ENCODE data around the gene FBXO9. TPM values are rescaled to one million over a fixed set of nuclear protein-coding genes. Genes with fewer than 3 reads are reported as not detected.

Gene FBXO9
- polyA plus RNA-seq, 2 of the 4 experiments (the other 2 are of a cell fraction) = 32.1 to 67.6 TPM

- no peak for ATAC-seq
- no peak for TF ChIP-seq RAD21 (conservative IDR thresholded peaks at IDR 0.05 in 1 of 2, IDR thresholded peaks at IDR 0.05 in 1 of 2)
- no peak for TF ChIP-seq CBX8 (IDR thresholded peaks at IDR 0.05)
- no peak for TF ChIP-seq MAZ (IDR thresholded peaks at IDR 0.05; ENCODE audit: borderline replicate concordance, low read depth, low read length)
- TF ChIP-seq POLR2AphosphoS2 (conservative IDR thresholded peaks at IDR 0.05; ENCODE audit: low read length) = no peak
- TF ChIP-seq TP53 (CRISPR knock-in tag; IDR thresholded peaks at IDR 0.05) = no peak
- TF ChIP-seq SMC3 (IDR thresholded peaks at IDR 0.05) = no peak
- TF ChIP-seq USF2 (IDR thresholded peaks at IDR 0.05) = no peak
- TF ChIP-seq RARB (CRISPR knock-in tag; IDR thresholded peaks at IDR 0.05) = no peak
- no peak for TF ChIP-seq BCL3 (IDR thresholded peaks at IDR 0.05)
- no peak for TF ChIP-seq ZC3H11A (IDR thresholded peaks at IDR 0.05)
- TF ChIP-seq, protein P1, sequence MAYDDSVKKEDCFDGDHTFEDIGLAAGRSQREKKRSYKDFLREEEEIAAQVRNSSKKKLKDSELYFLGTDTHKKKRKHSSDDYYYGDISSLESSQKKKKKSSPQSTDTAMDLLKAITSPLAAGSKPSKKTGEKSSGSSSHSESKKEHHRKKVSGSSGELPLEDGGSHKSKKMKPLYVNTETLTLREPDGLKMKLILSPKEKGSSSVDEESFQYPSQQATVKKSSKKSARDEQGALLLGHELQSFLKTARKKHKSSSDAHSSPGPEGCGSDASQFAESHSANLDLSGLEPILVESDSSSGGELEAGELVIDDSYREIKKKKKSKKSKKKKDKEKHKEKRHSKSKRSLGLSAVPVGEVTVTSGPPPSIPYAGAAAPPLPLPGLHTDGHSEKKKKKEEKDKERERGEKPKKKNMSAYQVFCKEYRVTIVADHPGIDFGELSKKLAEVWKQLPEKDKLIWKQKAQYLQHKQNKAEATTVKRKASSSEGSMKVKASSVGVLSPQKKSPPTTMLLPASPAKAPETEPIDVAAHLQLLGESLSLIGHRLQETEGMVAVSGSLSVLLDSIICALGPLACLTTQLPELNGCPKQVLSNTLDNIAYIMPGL (CRISPR knock-in tag; IDR thresholded peaks at IDR 0.05; ENCODE audit: borderline replicate concordance) = no peak
- no peak for TF ChIP-seq JUNB (IDR thresholded peaks at IDR 0.05)
- TF ChIP-seq MAFK (IDR thresholded peaks at IDR 0.05; ENCODE audit: partially characterized antibody) = no peak
- TF ChIP-seq NPAS2 (CRISPR knock-in tag; IDR thresholded peaks at IDR 0.05; ENCODE audit: borderline replicate concordance) = no peak
- no peak for TF ChIP-seq ATOH8 (CRISPR knock-in tag; IDR thresholded peaks at IDR 0.05; ENCODE audit: low read depth)
- no peak for TF ChIP-seq HOXB13 (CRISPR knock-in tag; IDR thresholded peaks at IDR 0.05; ENCODE audit: low read depth)
- TF ChIP-seq RCOR1 (IDR thresholded peaks at IDR 0.05; ENCODE audit: low read depth, low read length) = no peak
- ChIA-PET CTCF (no interaction called here), POLR2A (no interaction called here)
- no peak overlapping the region for H3K4me3 ChIP-seq
- 85% methylated on average over 5 of the region's 5 CpGs for WGBS (ENCODE audit: missing lambda C conversion rate)
- H3K27ac ChIP-seq = no peak overlapping the region
- no peaks in the 10 kb centered on the region for H3K9me3 ChIP-seq
- DNase-seq (ENCODE audit: low read depth in 1 of 2, low spot score in 1 of 2) = no peak
- H3K4me1 ChIP-seq = no peaks in the 10 kb centered on the region
- no peak for FAIRE-seq
- H3K4me2 ChIP-seq = no peak overlapping the region
Measured at GRCh38 chr6:53027131-53027718, 38.0 kb upstream of the FBXO9 start.

DNA sequence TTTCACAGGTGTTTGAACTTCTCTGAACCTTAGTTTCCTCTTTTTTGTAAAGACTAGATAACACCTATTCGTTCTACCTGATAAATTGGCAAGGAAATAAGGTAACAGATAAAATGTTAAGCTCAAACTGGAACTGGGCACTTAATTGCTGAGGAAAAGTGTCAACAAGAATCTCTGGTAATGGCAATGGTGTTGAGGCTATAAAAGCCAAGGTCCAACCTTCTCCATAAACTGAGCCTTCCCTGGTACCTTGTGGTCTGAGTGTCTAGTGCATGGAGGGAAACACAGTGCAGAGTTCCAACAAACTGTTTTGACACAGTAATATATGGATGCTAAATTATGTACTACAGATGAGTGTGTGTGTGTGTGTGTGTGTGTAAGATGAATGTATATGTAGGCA lies 36.7 kb upstream of the FBXO9 start:
- no peak overlapping the region for H3K27ac ChIP-seq
- no peak overlapping the region for H3K4me3 ChIP-seq
- H3K4me1 ChIP-seq = no peaks in the 10 kb centered on the region
- 85% methylated on average over 1 of the region's 1 CpG for WGBS (ENCODE audit: missing lambda C conversion rate)
- ATAC-seq = no peak
- FAIRE-seq = no peak
- no peak for TF ChIP-seq NPAS2 (CRISPR knock-in tag; IDR thresholded peaks at IDR 0.05; ENCODE audit: borderline replicate concordance)
- TF ChIP-seq MAZ (IDR thresholded peaks at IDR 0.05; ENCODE audit: borderline replicate concordance, low read depth, low read length) = no peak
- no peak for TF ChIP-seq POLR2AphosphoS2 (conservative IDR thresholded peaks at IDR 0.05; ENCODE audit: low read length)
- no peak for TF ChIP-seq ZC3H11A (IDR thresholded peaks at IDR 0.05)
- TF ChIP-seq NR3C1 (IDR thresholded peaks at IDR 0.05) = no peak
- TF ChIP-seq RFX5 (IDR thresholded peaks at IDR 0.05) = no peak
- no peak for TF ChIP-seq GATA3 (IDR thresholded peaks at IDR 0.05; ENCODE audit: borderline replicate concordance)
- no peak for TF ChIP-seq RCOR1 (IDR thresholded peaks at IDR 0.05; ENCODE audit: low read depth, low read length)
- TF ChIP-seq FOXS1 (CRISPR knock-in tag; IDR thresholded peaks at IDR 0.05) = no peak
- no peak for TF ChIP-seq JUNB (IDR thresholded peaks at IDR 0.05)
- no peak for TF ChIP-seq NFE2L2 (conservative IDR thresholded peaks at IDR 0.05; ENCODE audit: low read length)
- TF ChIP-seq, protein P2, sequence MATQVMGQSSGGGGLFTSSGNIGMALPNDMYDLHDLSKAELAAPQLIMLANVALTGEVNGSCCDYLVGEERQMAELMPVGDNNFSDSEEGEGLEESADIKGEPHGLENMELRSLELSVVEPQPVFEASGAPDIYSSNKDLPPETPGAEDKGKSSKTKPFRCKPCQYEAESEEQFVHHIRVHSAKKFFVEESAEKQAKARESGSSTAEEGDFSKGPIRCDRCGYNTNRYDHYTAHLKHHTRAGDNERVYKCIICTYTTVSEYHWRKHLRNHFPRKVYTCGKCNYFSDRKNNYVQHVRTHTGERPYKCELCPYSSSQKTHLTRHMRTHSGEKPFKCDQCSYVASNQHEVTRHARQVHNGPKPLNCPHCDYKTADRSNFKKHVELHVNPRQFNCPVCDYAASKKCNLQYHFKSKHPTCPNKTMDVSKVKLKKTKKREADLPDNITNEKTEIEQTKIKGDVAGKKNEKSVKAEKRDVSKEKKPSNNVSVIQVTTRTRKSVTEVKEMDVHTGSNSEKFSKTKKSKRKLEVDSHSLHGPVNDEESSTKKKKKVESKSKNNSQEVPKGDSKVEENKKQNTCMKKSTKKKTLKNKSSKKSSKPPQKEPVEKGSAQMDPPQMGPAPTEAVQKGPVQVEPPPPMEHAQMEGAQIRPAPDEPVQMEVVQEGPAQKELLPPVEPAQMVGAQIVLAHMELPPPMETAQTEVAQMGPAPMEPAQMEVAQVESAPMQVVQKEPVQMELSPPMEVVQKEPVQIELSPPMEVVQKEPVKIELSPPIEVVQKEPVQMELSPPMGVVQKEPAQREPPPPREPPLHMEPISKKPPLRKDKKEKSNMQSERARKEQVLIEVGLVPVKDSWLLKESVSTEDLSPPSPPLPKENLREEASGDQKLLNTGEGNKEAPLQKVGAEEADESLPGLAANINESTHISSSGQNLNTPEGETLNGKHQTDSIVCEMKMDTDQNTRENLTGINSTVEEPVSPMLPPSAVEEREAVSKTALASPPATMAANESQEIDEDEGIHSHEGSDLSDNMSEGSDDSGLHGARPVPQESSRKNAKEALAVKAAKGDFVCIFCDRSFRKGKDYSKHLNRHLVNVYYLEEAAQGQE (IDR thresholded peaks at IDR 0.05) = no peak
- no peak for TF ChIP-seq POLR2A (IDR thresholded peaks at IDR 0.05; ENCODE audit: low read length)
- TF ChIP-seq SREBF2 (IDR thresholded peaks at IDR 0.05) = no peak
- H3K9me3 ChIP-seq = no peaks in the 10 kb centered on the region
- CTCF ChIA-PET = no interaction called here
- no peak for DNase-seq (ENCODE audit: low read depth in 1 of 2, low spot score in 1 of 2)
- H3K4me2 ChIP-seq = no peak overlapping the region
- POLR2A ChIA-PET = no interaction called here
